Neuronal stem cell (in vitro differentiated cells): ENCODE results near the gene SLIT3.

ENCODE experiments used
- DNase-seq: peaks from one replicate; pipeline ENCODE4 v3.0.0-alpha.2; 2013; ENCODE audit warnings: low spot score
- H2AFZ ChIP-seq: one replicate; pipeline ENCODE4 v1.6.1; 2013; ENCODE audit warnings: mild to moderate bottlenecking, low read length, inconsistent platforms
- H2AK5ac ChIP-seq: 2 replicates; pipeline ENCODE4 v1.6.1; 2013; ENCODE audit warnings: low read depth, mild to moderate bottlenecking, inconsistent platforms, low read length, moderate library complexity, mixed read lengths
- H2BK120ac ChIP-seq: 2 replicates; pipeline ENCODE4 v1.6.1; 2013; ENCODE audit warnings: low read depth, mild to moderate bottlenecking, inconsistent platforms, low read length, moderate library complexity, mixed read lengths
- H2BK12ac ChIP-seq: one replicate; pipeline ENCODE4 v1.6.1; 2013; ENCODE audit warnings: low read length, inconsistent platforms
- H2BK15ac ChIP-seq: 2 replicates; pipeline ENCODE4 v1.6.1; 2013; ENCODE audit warnings: mild to moderate bottlenecking, low read length, inconsistent platforms, mixed read lengths
- H2BK5ac ChIP-seq: one replicate; pipeline ENCODE4 v1.6.1; 2013; ENCODE audit warnings: inconsistent platforms, mild to moderate bottlenecking, low read length, moderate library complexity
- H3K14ac ChIP-seq: one replicate; pipeline ENCODE4 v1.6.1; 2013; ENCODE audit warnings: low read length, inconsistent platforms
- H3K18ac ChIP-seq: 2 replicates; pipeline ENCODE4 v1.6.1; 2013; ENCODE audit warnings: low read length, inconsistent platforms
- H3K23ac ChIP-seq: 2 replicates; pipeline ENCODE4 v1.6.1; 2013; ENCODE audit warnings: low read depth, mild to moderate bottlenecking, mixed read lengths, low read length, inconsistent platforms; ENCODE audit not compliant: poor library complexity
- H3K27ac ChIP-seq: replicated peaks from 3 replicates; pipeline ENCODE4 v1.5.1; 2013; ENCODE audit warnings: low read length, inconsistent platforms
- H3K27me3 ChIP-seq, 3 experiments: 2 replicates each; pipeline ENCODE4 v1.6.1; 2013; ENCODE audit warnings: low read length in 3 of 3, mild to moderate bottlenecking in 2 of 3, inconsistent platforms in 1 of 3, low read depth in 1 of 3, mixed read lengths in 1 of 3, moderate library complexity in 1 of 3; ENCODE audit not compliant: control insufficient read depth in 3 of 3, insufficient read depth in 3 of 3
- H3K36me3 ChIP-seq, 2 donors: replicated peaks in 1 of 2; 2 replicates each; pipeline ENCODE4 v1.6.1; 2013; ENCODE audit warnings: low read length in 2 of 2; ENCODE audit not compliant: control insufficient read depth in 2 of 2, insufficient read depth in 2 of 2
- H3K4ac ChIP-seq: 2 replicates; pipeline ENCODE4 v1.6.1; 2013; ENCODE audit warnings: inconsistent platforms, mild to moderate bottlenecking, low read length, moderate library complexity
- H3K4me1 ChIP-seq, 2 donors: 1 replicate in 1 of 2; 2 replicates in 1 of 2; pipeline ENCODE4 v1.6.1; 2013; ENCODE audit warnings: low read length in 2 of 2, low read depth in 1 of 2; ENCODE audit not compliant: control insufficient read depth in 2 of 2, insufficient read depth in 1 of 2
- H3K4me2 ChIP-seq: one replicate; pipeline ENCODE4 v1.6.1; 2013; ENCODE audit warnings: mild to moderate bottlenecking, low read length, inconsistent platforms; ENCODE audit not compliant: insufficient read depth, poor library complexity, severe bottlenecking
- H3K4me3 ChIP-seq, 2 donors: 2 replicates each; pipeline ENCODE4 v1.5.1; 2013; ENCODE audit warnings: low read length in 2 of 2, mild to moderate bottlenecking in 2 of 2, inconsistent platforms in 1 of 2, moderate library complexity in 1 of 2
- H3K79me1 ChIP-seq: one replicate; pipeline ENCODE4 v1.6.1; 2013; ENCODE audit warnings: low read depth, mild to moderate bottlenecking, inconsistent platforms, low read length, moderate library complexity
- H3K9ac ChIP-seq: one replicate; pipeline ENCODE4 v1.6.1; 2013; ENCODE audit warnings: mild to moderate bottlenecking, low read depth, low read length, inconsistent platforms; ENCODE audit not compliant: poor library complexity
- H3K9me3 ChIP-seq, 2 donors: replicated peaks in 1 of 2; 2 replicates each; pipeline versions ENCODE3 to v1.6.1; 2013; ENCODE audit warnings: low read length in 2 of 2, mild to moderate bottlenecking in 2 of 2, inconsistent platforms in 1 of 2, low read depth in 1 of 2, mixed read lengths in 1 of 2, moderate library complexity in 1 of 2; ENCODE audit not compliant: control insufficient read depth in 2 of 2, insufficient read depth in 1 of 2
- H4K8ac ChIP-seq: one replicate; pipeline ENCODE4 v1.6.1; 2013; ENCODE audit warnings: low read depth, mild to moderate bottlenecking, inconsistent platforms, low read length, moderate library complexity
- H4K91ac ChIP-seq: one replicate; pipeline ENCODE4 v1.6.1; 2013; ENCODE audit warnings: low read length, low read depth, mild to moderate bottlenecking, inconsistent platforms; ENCODE audit not compliant: poor library complexity
- WGBS, 2 donors: extraction: QIAGEN DNeasy Blood & Tissue Kit; methylation state at CpG; one replicate each; pipeline ENCODE4 v1.1.7; 2013; ENCODE audit warnings: missing lambda C conversion rate in 2 of 2, mixed read lengths in 1 of 2; ENCODE audit not compliant: insufficient read length in 2 of 2, insufficient replicate concordance in 1 of 2; ENCODE audit errors: extremely low coverage in 2 of 2; 5-methylcytosine and 5-hydroxymethylcytosine counted together

The SLIT3 gene

GRCh38 chr5:169049712-169050111 lies 251.2 kb downstream of the SLIT3 start:
- Histone ChIP-seq H4K91ac (no peak overlapping the region), H3K9ac (no peak overlapping the region), H3K27ac (no peak overlapping the region), H3K36me3 (no peaks in the 10 kb centered on the region), H2AK5ac (no peak overlapping the region), H3K4me2 (no peak overlapping the region), H2BK5ac (no peak overlapping the region), H2BK12ac (no peak overlapping the region), H4K8ac (no peak overlapping the region), H2BK15ac (no peak overlapping the region), H3K9me3 (no peaks in the 10 kb centered on the region), H3K23ac (no peak overlapping the region), H3K14ac (no peak overlapping the region), H3K4me3 (no peak overlapping the region), H3K4ac (no peak overlapping the region), H3K18ac (no peak overlapping the region), H2BK120ac (no peak overlapping the region), H3K4me1 (peaks cover 0 to 16% of the 10 kb centered on the region in 2 donors), H3K27me3 (peaks cover 0 to 7% (median 0%) of the 10 kb centered on the region in 3 experiments), H2AFZ (no peak overlapping the region), H3K79me1 (no peaks in the 10 kb centered on the region)
- DNase-seq = no peak
- WGBS, 2 donors = no CpG with 5 or more reads among the region's 2 CpGs

- H3K4ac ChIP-seq = no peak overlapping the region
- H2AK5ac ChIP-seq = no peak overlapping the region
- DNase-seq = no peak
- H2BK12ac ChIP-seq = no peak overlapping the region
- H3K9ac ChIP-seq = no peak overlapping the region
- no peaks in the 10 kb centered on the region for H3K9me3 ChIP-seq
- no peak overlapping the region for H2AFZ ChIP-seq
- no peak overlapping the region for H2BK120ac ChIP-seq
- H3K27ac ChIP-seq = no peak overlapping the region
- H3K14ac ChIP-seq = no peak overlapping the region
- H3K4me3 ChIP-seq = no peak overlapping the region
- no peak overlapping the region for H3K23ac ChIP-seq
- no peaks in the 10 kb centered on the region for H3K79me1 ChIP-seq
- no peak overlapping the region for H4K91ac ChIP-seq
- no CpG with 5 or more reads among the region's 14 CpGs for WGBS, 2 donors
- H3K36me3 ChIP-seq = no peaks in the 10 kb centered on the region
- H3K4me1 ChIP-seq = peaks cover 0 to 17% of the 10 kb centered on the region in 2 donors
- no peak overlapping the region for H3K4me2 ChIP-seq
- H2BK15ac ChIP-seq = no peak overlapping the region
- no peak overlapping the region for H2BK5ac ChIP-seq
- H3K27me3 ChIP-seq = peaks cover 0 to 7% (median 0%) of the 10 kb centered on the region in 3 experiments
- H4K8ac ChIP-seq = no peak overlapping the region
- no peak overlapping the region for H3K18ac ChIP-seq
These were observed 252.5 kb downstream of the SLIT3 start for GRCh38 chr5:169048181-169049125.

GRCh38 chr5:169044962-169045361 lies 256.0 kb downstream of the SLIT3 start:
- peaks cover 0 to 7% (median 0%) of the 10 kb centered on the region in 3 experiments for H3K27me3 ChIP-seq
- H2BK120ac ChIP-seq = no peak overlapping the region
- no peak overlapping the region for H2BK15ac ChIP-seq
- H2AFZ ChIP-seq = no peak overlapping the region
- H2BK5ac ChIP-seq = no peak overlapping the region
- H3K4me2 ChIP-seq = no peak overlapping the region
- no peak overlapping the region for H2BK12ac ChIP-seq
- H4K91ac ChIP-seq = no peak overlapping the region
- H3K9ac ChIP-seq = no peak overlapping the region
- no peak for DNase-seq
- no peaks in the 10 kb centered on the region for H3K79me1 ChIP-seq
- H3K4me3 ChIP-seq = no peak overlapping the region
- no peak overlapping the region for H3K14ac ChIP-seq
- no peak overlapping the region for H4K8ac ChIP-seq
- no peak overlapping the region for H3K18ac ChIP-seq
- H3K9me3 ChIP-seq = no peaks in the 10 kb centered on the region
- no peak overlapping the region for H2AK5ac ChIP-seq
- no peak overlapping the region for H3K27ac ChIP-seq
- no peak overlapping the region for H3K23ac ChIP-seq
- H3K36me3 ChIP-seq = no peaks in the 10 kb centered on the region
- no peak overlapping the region for H3K4ac ChIP-seq
- no CpG with 5 or more reads among the region's 6 CpGs for WGBS, 2 donors
- peaks cover 0 to 6% of the 10 kb centered on the region in 2 donors for H3K4me1 ChIP-seq

- Histone ChIP-seq H2BK15ac (no peak overlapping the region), H4K91ac (no peak overlapping the region), H3K4me2 (no peak overlapping the region), H3K9me3 (no peaks in the 10 kb centered on the region), H3K9ac (no peak overlapping the region), H3K18ac (no peak overlapping the region), H2BK5ac (no peak overlapping the region), H3K4me1 (peaks cover 0 to 16% of the 10 kb centered on the region in 2 donors), H3K4me3 (no peak overlapping the region), H2AK5ac (no peak overlapping the region), H3K36me3 (no peaks in the 10 kb centered on the region), H3K23ac (no peak overlapping the region), H4K8ac (no peak overlapping the region), H3K79me1 (no peaks in the 10 kb centered on the region), H3K4ac (no peak overlapping the region), H2AFZ (no peak overlapping the region), H3K27ac (no peak overlapping the region), H3K27me3 (peaks cover 0 to 15% (median 0%) of the 10 kb centered on the region in 3 experiments), H3K14ac (no peak overlapping the region), H2BK120ac (no peak overlapping the region), H2BK12ac (no peak overlapping the region)
- no peak for DNase-seq
- WGBS, 2 donors = no CpG with 5 or more reads among the region's 7 CpGs
These were observed 259.8 kb downstream of the SLIT3 start for GRCh38 chr5:169041180-169041579.
